H1 (cell line): ENCODE data around the gene XAGE5. TPM values are rescaled to one million over a fixed set of nuclear protein-coding genes. Genes with fewer than 3 reads are reported as not detected.
"Not testable (repeated sequence)": the region's sequence is repeated elsewhere in the genome, so short reads cannot be mapped to it uniquely, and the experiment has no call there.

Experiments used
- CTCF ChIA-PET: fragments of 300-600 bp; sonication (Branson Sonifier 250); formaldehyde crosslinking; loops from one replicate; lab custom pipeline; 2021; ENCODE audit not compliant: partially characterized antibody; lab: Charles Lee
- POLR2A ChIA-PET: fragments of 300-600 bp; sonication (Branson Sonifier 250); formaldehyde crosslinking; loops from one replicate; lab custom pipeline; 2021; ENCODE audit warnings: inconsistent platforms; ENCODE audit not compliant: partially characterized antibody; lab: Charles Lee
- DNase-seq, 2 experiments: peaks; one replicate each; pipeline versions ENCODE4 v3.0.0 to v3.0.0-alpha.2; 2010 to 2022; ENCODE audit warnings: low spot score in 2 of 2, low read depth in 1 of 2, mixed read lengths in 1 of 2
- FAIRE-seq: peaks from 2 replicates; lab custom pipeline; 2011; peaks lifted over from hg19 to GRCh38; lab: Jason Lieb, UNC
- H2AFZ ChIP-seq: 2 replicates; pipeline ENCODE4 v1.8.1; 2012; ENCODE audit warnings: low read length, inconsistent platforms
- H2AK5ac ChIP-seq: 2 replicates; pipeline ENCODE4 v1.6.1; 2013; ENCODE audit warnings: low read depth, low read length
- H2BK120ac ChIP-seq: replicated peaks from 2 replicates; pipeline ENCODE3; 2013; ENCODE audit warnings: low read depth, low read length, inconsistent platforms
- H2BK12ac ChIP-seq: 2 replicates; pipeline ENCODE4 v1.6.1; 2013; ENCODE audit warnings: low read depth, low read length
- H2BK15ac ChIP-seq: 2 replicates; pipeline ENCODE4 v1.6.1; 2013; ENCODE audit warnings: low read length
- H2BK20ac ChIP-seq: 2 replicates; pipeline ENCODE4 v1.6.1; 2013; ENCODE audit warnings: low read length
- H2BK5ac ChIP-seq: 2 replicates; pipeline ENCODE4 v1.6.1; 2013; ENCODE audit warnings: low read depth, low read length
- H3K14ac ChIP-seq: 2 replicates; pipeline ENCODE4 v1.6.1; 2013; ENCODE audit warnings: inconsistent platforms; ENCODE audit not compliant: insufficient read length
- H3K18ac ChIP-seq: 2 replicates; pipeline ENCODE4 v1.6.1; 2013; ENCODE audit warnings: low read length; ENCODE audit errors: extremely low read depth
- H3K23ac ChIP-seq: 2 replicates; pipeline ENCODE4 v1.6.1; 2013; ENCODE audit warnings: inconsistent platforms; ENCODE audit not compliant: insufficient read length
- H3K23me2 ChIP-seq: 2 replicates; pipeline ENCODE4 v1.6.1; 2013; ENCODE audit warnings: low read depth, low read length
- H3K27ac ChIP-seq: 2 replicates; pipeline ENCODE4 v1.6.1; 2011; ENCODE audit warnings: low read depth, low read length, inconsistent platforms
- H3K27me3 ChIP-seq, 4 experiments: replicated peaks in 1 of 4; 1 replicate in 1 of 4; 2 replicates in 3 of 4; pipeline versions ENCODE4 v1.6.1 to v1.8.1; 2011 to 2013; ENCODE audit warnings: low read length in 3 of 4, mild to moderate bottlenecking in 3 of 4, inconsistent platforms in 2 of 4, mixed read lengths in 2 of 4, moderate library complexity in 1 of 4; ENCODE audit not compliant: control insufficient read depth in 3 of 4, insufficient read depth in 3 of 4; ENCODE audit errors: extremely low read depth in 1 of 4
- H3K36me3 ChIP-seq, 4 experiments: 2 replicates each; pipeline versions ENCODE4 v1.6.1 to v1.8.1; 2011 to 2013; ENCODE audit warnings: mild to moderate bottlenecking in 4 of 4, low read length in 3 of 4, moderate library complexity in 2 of 4, control low read depth in 1 of 4, inconsistent platforms in 1 of 4; ENCODE audit not compliant: insufficient read depth in 4 of 4, control insufficient read depth in 2 of 4
- H3K4ac ChIP-seq: replicated peaks from 2 replicates; pipeline ENCODE3; 2013; ENCODE audit warnings: low read length, low read depth, mixed read lengths, inconsistent platforms; ENCODE audit not compliant: insufficient read length
- H3K4me1 ChIP-seq, 4 experiments: replicated peaks in 1 of 4; 1 replicate in 1 of 4; 2 replicates in 3 of 4; pipeline versions ENCODE4 v1.6.1 to v1.8.1; 2011 to 2013; ENCODE audit warnings: low read length in 3 of 4, inconsistent platforms in 2 of 4, mixed read lengths in 1 of 4; ENCODE audit not compliant: insufficient read depth in 4 of 4, control insufficient read depth in 3 of 4
- H3K4me2 ChIP-seq, 2 experiments: 2 replicates each; pipeline versions ENCODE4 v1.6.1 to v1.8.1; 2011 to 2013; ENCODE audit warnings: low read depth in 2 of 2, low read length in 2 of 2, control low read depth in 1 of 2, inconsistent platforms in 1 of 2, mild to moderate bottlenecking in 1 of 2; ENCODE audit not compliant: insufficient read depth in 1 of 2
- H3K4me3 ChIP-seq, 4 experiments: fragments of 200-600, 300-600 bp in 1 of 4; sonication (generic), shearing (Covaris generic), sonication (Bioruptor Twin) in 1 of 4; 2 replicates each; pipeline versions ENCODE4 v1.5.1 to v1.8.1; 2011 to 2016; ENCODE audit warnings: low read length in 4 of 4, low read depth in 3 of 4, control low read depth in 2 of 4, inconsistent platforms in 2 of 4, mild to moderate bottlenecking in 2 of 4, mixed read lengths in 1 of 4, moderate library complexity in 1 of 4; ENCODE audit not compliant: insufficient read depth in 2 of 4; ENCODE audit errors: extremely low read depth in 1 of 4
- H3K56ac ChIP-seq: replicated peaks from 2 replicates; pipeline ENCODE3; 2013; ENCODE audit warnings: low read depth, mild to moderate bottlenecking, mixed read lengths, low read length, inconsistent platforms; ENCODE audit not compliant: insufficient read length
- H3K79me1 ChIP-seq: 2 replicates; pipeline ENCODE4 v1.6.1; 2013; ENCODE audit warnings: low read depth, low read length, control low read depth
- H3K79me2 ChIP-seq, 2 experiments: 2 replicates each; pipeline versions ENCODE4 v1.6.1 to v1.8.1; 2012 to 2013; ENCODE audit warnings: low read length in 2 of 2, mild to moderate bottlenecking in 2 of 2, inconsistent platforms in 1 of 2; ENCODE audit not compliant: insufficient read depth in 2 of 2, control insufficient read depth in 1 of 2
- H3K9ac ChIP-seq, 4 experiments: replicated peaks in 1 of 4; 1 replicate in 1 of 4; 2 replicates in 3 of 4; pipeline versions ENCODE4 v1.6.1 to v1.8.1; 2011 to 2013; ENCODE audit warnings: low read depth in 3 of 4, low read length in 3 of 4, control low read depth in 2 of 4, mild to moderate bottlenecking in 2 of 4, moderate library complexity in 2 of 4, inconsistent platforms in 1 of 4; ENCODE audit errors: extremely low read depth in 1 of 4
- H3K9me3 ChIP-seq, 2 experiments: 2 replicates each; pipeline versions ENCODE4 v1.6.1 to v1.8.1; 2012 to 2013; ENCODE audit warnings: mild to moderate bottlenecking in 2 of 2, moderate library complexity in 2 of 2, control low read depth in 1 of 2, inconsistent platforms in 1 of 2, low read depth in 1 of 2, low read length in 1 of 2, mixed read lengths in 1 of 2; ENCODE audit not compliant: insufficient read depth in 2 of 2
- H4K20me1 ChIP-seq, 2 experiments: replicated peaks in 1 of 2; 2 replicates each; pipeline versions ENCODE3 to v1.8.1; 2011 to 2013; ENCODE audit warnings: inconsistent platforms in 2 of 2, low read length in 2 of 2, mild to moderate bottlenecking in 1 of 2; ENCODE audit not compliant: insufficient read depth in 2 of 2, control insufficient read depth in 1 of 2
- H4K5ac ChIP-seq: 2 replicates; pipeline ENCODE4 v1.6.1; 2013; ENCODE audit warnings: low read length, low read depth, mixed read lengths, inconsistent platforms; ENCODE audit not compliant: insufficient read length
- H4K8ac ChIP-seq: 2 replicates; pipeline ENCODE4 v1.8.0; 2013; ENCODE audit warnings: mild to moderate bottlenecking, moderate library complexity, low read length, inconsistent platforms; ENCODE audit not compliant: insufficient read depth; ENCODE audit errors: extremely low read depth
- H4K91ac ChIP-seq: replicated peaks from 2 replicates; pipeline ENCODE3; 2013; ENCODE audit warnings: low read length, mixed read lengths, inconsistent platforms; ENCODE audit not compliant: insufficient read length
- WGBS, 2 experiments: shearing (Covaris generic) in 1 of 2; methylation state at CpG; one replicate each; pipeline versions ENCODE4 v1.1.6 to v1.1.7; 2013 to 2015; ENCODE audit warnings: low lambda C conversion rate in 2 of 2, mixed read lengths in 2 of 2, inconsistent platforms in 1 of 2, low coverage in 1 of 2, missing lambda C conversion rate in 1 of 2; ENCODE audit not compliant: insufficient replicate concordance in 2 of 2, insufficient coverage in 1 of 2, insufficient read length in 1 of 2; ENCODE audit errors: extremely low coverage in 1 of 2, missing lambda C conversion rate in 1 of 2; 5-methylcytosine and 5-hydroxymethylcytosine counted together
- polyA plus RNA-seq, 7 experiments: library from polyadenylated mRNA; depleted of rRNA in 3 of 7; stranded (reverse) in 5 of 7; unstranded in 2 of 7; fragments of >200 nt in 5 of 7; fragments of 200-250 nt in 2 of 7; gene quantifications; 1 replicate in 5 of 7; 2 replicates in 1 of 7; 4 replicates in 1 of 7; pipeline versions ENCODE4 v1.2.1 to v1.2.3, GENCODE V29; 2011 to 2013; ENCODE audit warnings: missing spikeins in 2 of 7, mixed read lengths in 2 of 7
- total RNA-seq: library from RNA; stranded (reverse); fragmentation: NEBNext Ultra II Directional; extraction: Animal tissue kit (Norgen Biotek cat#: 25700); gene quantifications from 2 replicates; pipeline ENCODE4 v1.2.1, GENCODE V29; 2021

XAGE5 gene
- total and polyA plus RNA-seq, 2 of the 8 experiments (the other 6 are each of a cell fraction or from before 2014, with no cell fraction given) = not detected

GRCh38 chrX:52843619-52844018 lies 32.5 kb downstream of the XAGE5 start:
- H2AK5ac ChIP-seq, DNase-seq, H3K36me3 ChIP-seq, H3K14ac ChIP-seq, H3K4me2 ChIP-seq, H4K91ac ChIP-seq, H3K4ac ChIP-seq, H3K79me1 ChIP-seq, H3K27ac ChIP-seq, H3K27me3 ChIP-seq, H3K9me3 ChIP-seq, H3K23ac ChIP-seq, H2BK20ac ChIP-seq, H3K79me2 ChIP-seq, H2BK12ac ChIP-seq, CTCF ChIA-PET, H2BK15ac ChIP-seq, H3K18ac ChIP-seq, H3K9ac ChIP-seq, FAIRE-seq, H2BK120ac ChIP-seq, H3K23me2 ChIP-seq, H4K8ac ChIP-seq, POLR2A ChIA-PET, H3K4me3 ChIP-seq, H4K20me1 ChIP-seq, H3K56ac ChIP-seq, H4K5ac ChIP-seq, H3K4me1 ChIP-seq, H2BK5ac ChIP-seq, H2AFZ ChIP-seq: not testable (repeated sequence)
- WGBS, 2 experiments = 69% methylated on average over 3 of the region's 3 CpGs; no CpG with 5 or more reads in 1 of the 2 experiments
